Transverse colon (tissue), 4 donors: ENCODE measurements around the gene NLGN1.

Source experiments
- CTCF ChIP-seq, 5 experiments: fragments of 200-600 bp in 3 of 5; fragments of 450-650 bp in 2 of 5; sonication (generic) in 3 of 5; IDR thresholded peaks; 1 replicate in 2 of 5; 2 replicates in 3 of 5; pipeline ENCODE4 v1.5.1; 2016 to 2017; ENCODE audit warnings: antibody characterized with exemption in 5 of 5, inconsistent platforms in 3 of 5, mild to moderate bottlenecking in 2 of 5, moderate library complexity in 1 of 5
- EP300 ChIP-seq: sonication (generic); formaldehyde crosslinking; IDR thresholded peaks from one replicate; pipeline ENCODE4 v1.6.1; 2017; ENCODE audit warnings: antibody characterized with exemption, low read depth
- POLR2A ChIP-seq: fragments of 450-650 bp; IDR thresholded peaks from one replicate; pipeline ENCODE4 v1.6.1; 2016; ENCODE audit warnings: antibody characterized with exemption, mild to moderate bottlenecking, moderate library complexity
- POLR2AphosphoS5 ChIP-seq, 3 donors: sonication (generic); formaldehyde crosslinking; IDR thresholded peaks; one replicate each; pipeline ENCODE4 v1.6.1; 2016; ENCODE audit warnings: antibody characterized with exemption in 3 of 3

GRCh38 chr3:174116421-174116820 is 718.9 kb downstream of the NLGN1 start:
- no peak for TF ChIP-seq POLR2A
- TF ChIP-seq CTCF (IDR thresholded peaks at IDR 0.05) = no peak
- TF ChIP-seq POLR2AphosphoS5 (IDR thresholded peaks at IDR 0.05) = no peak
- TF ChIP-seq EP300 = no peak
